Measurements from ENCODE around the gene TNP2.

The TNP2 gene

GRCh38 chr16:11239644-11240632 is 29.2 kb downstream of the TNP2 start:
- Histone ChIP-seq H3K27me3 (ENCODE audit: control insufficient read depth in 5 of 5, insufficient read depth in 4 of 5, low read length in 5 of 5) (no peaks in the 10 kb centered on the region), H3K9me3 (ENCODE audit: control insufficient read depth in 5 of 5, low read length in 5 of 5) (peaks cover 0 to 2% (median 0%) of the 10 kb centered on the region in 5 donors), H3K4me3 (ENCODE audit: low read depth in 1 of 5, low read length in 5 of 5) (no peak overlapping the region), H3K27ac (ENCODE audit: low read depth, low read length) (no peak overlapping the region), H3K9ac (ENCODE audit: low read length in 5 of 5) (no peak overlapping the region), H3K36me3 (ENCODE audit: control insufficient read depth in 5 of 5, insufficient read depth in 5 of 5, low read length in 5 of 5) (no peaks in the 10 kb centered on the region), H3K4me1 (ENCODE audit: control insufficient read depth in 5 of 5, insufficient read depth in 5 of 5, low read length in 5 of 5) (no peaks in the 10 kb centered on the region)

GRCh38 chr16:11238272-11239202 is 30.6 kb downstream of the TNP2 start:
- no peaks in the 10 kb centered on the region for H3K36me3 ChIP-seq (ENCODE audit: control insufficient read depth in 5 of 5, insufficient read depth in 5 of 5, low read length in 5 of 5)
- H3K4me1 ChIP-seq (ENCODE audit: control insufficient read depth in 5 of 5, insufficient read depth in 5 of 5, low read length in 5 of 5) = no peaks in the 10 kb centered on the region
- H3K27me3 ChIP-seq (ENCODE audit: control insufficient read depth in 5 of 5, insufficient read depth in 4 of 5, low read length in 5 of 5) = no peaks in the 10 kb centered on the region
- H3K9ac ChIP-seq (ENCODE audit: low read length in 5 of 5) = no peak overlapping the region
- peaks cover 0 to 2% (median 0%) of the 10 kb centered on the region in 5 donors for H3K9me3 ChIP-seq (ENCODE audit: control insufficient read depth in 5 of 5, low read length in 5 of 5)
- no peak overlapping the region for H3K4me3 ChIP-seq (ENCODE audit: low read depth in 1 of 5, low read length in 5 of 5)
- no peak overlapping the region for H3K27ac ChIP-seq (ENCODE audit: low read depth, low read length)

GRCh38 chr16:11236461-11237254 is 32.5 kb downstream of the TNP2 start:
- peaks cover 0 to 7% (median 3%) of the 10 kb centered on the region in 5 donors for H3K27me3 ChIP-seq (ENCODE audit: control insufficient read depth in 5 of 5, insufficient read depth in 4 of 5, low read length in 5 of 5)
- no peaks in the 10 kb centered on the region for H3K36me3 ChIP-seq (ENCODE audit: control insufficient read depth in 5 of 5, insufficient read depth in 5 of 5, low read length in 5 of 5)
- peaks cover 0 to 9% (median 0%) of the 10 kb centered on the region in 5 donors for H3K4me1 ChIP-seq (ENCODE audit: control insufficient read depth in 5 of 5, insufficient read depth in 5 of 5, low read length in 5 of 5)
- peaks cover 0 to 2% (median 0%) of the 10 kb centered on the region in 5 donors for H3K9me3 ChIP-seq (ENCODE audit: control insufficient read depth in 5 of 5, low read length in 5 of 5)
- H3K4me3 ChIP-seq (ENCODE audit: low read depth in 1 of 5, low read length in 5 of 5) = no peak overlapping the region
- no peak overlapping the region for H3K27ac ChIP-seq (ENCODE audit: low read depth, low read length)
- H3K9ac ChIP-seq (ENCODE audit: low read length in 5 of 5) = no peak overlapping the region

- H3K27ac ChIP-seq (ENCODE audit: low read depth, low read length) = no peak overlapping the region
- no peak overlapping the region for H3K4me3 ChIP-seq (ENCODE audit: low read depth in 1 of 5, low read length in 5 of 5)
- peaks cover 0 to 9% (median 0%) of the 10 kb centered on the region in 5 donors for H3K4me1 ChIP-seq (ENCODE audit: control insufficient read depth in 5 of 5, insufficient read depth in 5 of 5, low read length in 5 of 5)
- H3K9me3 ChIP-seq (ENCODE audit: control insufficient read depth in 5 of 5, low read length in 5 of 5) = peaks cover 0 to 2% (median 0%) of the 10 kb centered on the region in 5 donors
- no peak overlapping the region for H3K9ac ChIP-seq (ENCODE audit: low read length in 5 of 5)
- H3K27me3 ChIP-seq (ENCODE audit: control insufficient read depth in 5 of 5, insufficient read depth in 4 of 5, low read length in 5 of 5) = peaks cover 0 to 7% (median 3%) of the 10 kb centered on the region in 5 donors
- H3K36me3 ChIP-seq (ENCODE audit: control insufficient read depth in 5 of 5, insufficient read depth in 5 of 5, low read length in 5 of 5) = no peaks in the 10 kb centered on the region
Measured at GRCh38 chr16:11235703-11235991, 33.5 kb downstream of the TNP2 start.

- H3K36me3 ChIP-seq (ENCODE audit: control insufficient read depth in 5 of 5, insufficient read depth in 5 of 5, low read length in 5 of 5) = no peaks in the 10 kb centered on the region
- peaks cover 0 to 9% (median 0%) of the 10 kb centered on the region in 5 donors for H3K4me1 ChIP-seq (ENCODE audit: control insufficient read depth in 5 of 5, insufficient read depth in 5 of 5, low read length in 5 of 5)
- peaks cover 0 to 2% (median 0%) of the 10 kb centered on the region in 5 donors for H3K9me3 ChIP-seq (ENCODE audit: control insufficient read depth in 5 of 5, low read length in 5 of 5)
- peaks cover 0 to 7% (median 3%) of the 10 kb centered on the region in 5 donors for H3K27me3 ChIP-seq (ENCODE audit: control insufficient read depth in 5 of 5, insufficient read depth in 4 of 5, low read length in 5 of 5)
- H3K4me3 ChIP-seq (ENCODE audit: low read depth in 1 of 5, low read length in 5 of 5) = no peak overlapping the region
- no peak overlapping the region for H3K27ac ChIP-seq (ENCODE audit: low read depth, low read length)
- H3K9ac ChIP-seq (ENCODE audit: low read length in 5 of 5) = no peak overlapping the region
Measured at GRCh38 chr16:11234884-11235702, 34.0 kb downstream of the TNP2 start.

GRCh38 chr16:11233727-11234376 is 35.3 kb downstream of the TNP2 start:
- Histone ChIP-seq H3K9ac (ENCODE audit: low read length in 5 of 5) (no peak overlapping the region), H3K27ac (ENCODE audit: low read depth, low read length) (no peak overlapping the region), H3K36me3 (ENCODE audit: control insufficient read depth in 5 of 5, insufficient read depth in 5 of 5, low read length in 5 of 5) (no peaks in the 10 kb centered on the region), H3K4me3 (ENCODE audit: low read depth in 1 of 5, low read length in 5 of 5) (no peak overlapping the region), H3K27me3 (ENCODE audit: control insufficient read depth in 5 of 5, insufficient read depth in 4 of 5, low read length in 5 of 5) (peaks cover 0 to 7% (median 3%) of the 10 kb centered on the region in 5 donors), H3K4me1 (ENCODE audit: control insufficient read depth in 5 of 5, insufficient read depth in 5 of 5, low read length in 5 of 5) (peaks cover 0 to 9% (median 0%) of the 10 kb centered on the region in 5 donors), H3K9me3 (ENCODE audit: control insufficient read depth in 5 of 5, low read length in 5 of 5) (peaks cover 0 to 2% (median 0%) of the 10 kb centered on the region in 5 donors)

GRCh38 chr16:11232852-11233726 is 36.0 kb downstream of the TNP2 start:
- peak overlapping the region in 1 of 5 donors; percentile 23 for H3K9ac ChIP-seq (ENCODE audit: low read length in 5 of 5)
- H3K27ac ChIP-seq (ENCODE audit: low read depth, low read length) = no peak overlapping the region
- peaks cover 0 to 7% (median 3%) of the 10 kb centered on the region in 5 donors for H3K27me3 ChIP-seq (ENCODE audit: control insufficient read depth in 5 of 5, insufficient read depth in 4 of 5, low read length in 5 of 5)
- no peak overlapping the region for H3K4me3 ChIP-seq (ENCODE audit: low read depth in 1 of 5, low read length in 5 of 5)
- H3K36me3 ChIP-seq (ENCODE audit: control insufficient read depth in 5 of 5, insufficient read depth in 5 of 5, low read length in 5 of 5) = no peaks in the 10 kb centered on the region
- H3K4me1 ChIP-seq (ENCODE audit: control insufficient read depth in 5 of 5, insufficient read depth in 5 of 5, low read length in 5 of 5) = peaks cover 0 to 9% (median 0%) of the 10 kb centered on the region in 5 donors
- no peaks in the 10 kb centered on the region for H3K9me3 ChIP-seq (ENCODE audit: control insufficient read depth in 5 of 5, low read length in 5 of 5)

GRCh38 chr16:11232302-11232851 is 36.7 kb downstream of the TNP2 start:
- Histone ChIP-seq H3K4me3 (ENCODE audit: low read depth in 1 of 5, low read length in 5 of 5) (no peak overlapping the region), H3K9me3 (ENCODE audit: control insufficient read depth in 5 of 5, low read length in 5 of 5) (no peaks in the 10 kb centered on the region), H3K27me3 (ENCODE audit: control insufficient read depth in 5 of 5, insufficient read depth in 4 of 5, low read length in 5 of 5) (peaks cover 0 to 7% (median 3%) of the 10 kb centered on the region in 5 donors), H3K27ac (ENCODE audit: low read depth, low read length) (no peak overlapping the region), H3K36me3 (ENCODE audit: control insufficient read depth in 5 of 5, insufficient read depth in 5 of 5, low read length in 5 of 5) (no peaks in the 10 kb centered on the region), H3K4me1 (ENCODE audit: control insufficient read depth in 5 of 5, insufficient read depth in 5 of 5, low read length in 5 of 5) (peaks cover 0 to 9% (median 0%) of the 10 kb centered on the region in 5 donors), H3K9ac (ENCODE audit: low read length in 5 of 5) (peak overlapping the region in 1 of 5 donors; percentile 23)
